ENCODE measurements around the gene PLOD2. TPM values are rescaled to one million over a fixed set of nuclear protein-coding genes. Genes with fewer than 3 reads are reported as not detected.

The PLOD2 gene
- total and polyA plus RNA-seq, 2 of the 4 experiments (the other 2 are of a cell fraction), result 84.0 to 117 TPM

GRCh38 chr3:146091397-146091796, 69.6 kb downstream of the PLOD2 start:
- H4K91ac ChIP-seq (ENCODE audit: insufficient read depth, low read depth, low read length), result no peak overlapping the region
- H3K79me1 ChIP-seq (ENCODE audit: low read depth in 1 of 2, low read length in 2 of 2), result peaks cover 3% of the 10 kb centered on the region in 2 experiments; a peak in 2 of 4 replicates
- no TSS peak for BruUV-seq (replicated peaks)
- H2BK120ac ChIP-seq (ENCODE audit: low read depth, low read length), result no peak overlapping the region
- H4K5ac ChIP-seq (ENCODE audit: low read depth, low read length), result no peak overlapping the region
- H3K4me2 ChIP-seq (ENCODE audit: low read depth, low read length), result no peak overlapping the region
- H3K14ac ChIP-seq (replicated peaks; ENCODE audit: low read depth, low read length), result no peak overlapping the region
- H4K20me1 ChIP-seq (ENCODE audit: insufficient read depth, low read length), result no peaks in the 10 kb centered on the region
- H3K27me3 ChIP-seq (ENCODE audit: control insufficient read depth, insufficient read depth, low read length), result no peaks in the 10 kb centered on the region
- H3K9me3 ChIP-seq (ENCODE audit: control insufficient read depth, insufficient read depth, low read length), result no peaks in the 10 kb centered on the region
- no peak overlapping the region for H2BK5ac ChIP-seq (ENCODE audit: low read depth, low read length, poor library complexity, severe bottlenecking)
- H4K8ac ChIP-seq (ENCODE audit: low read depth in 2 of 2, low read length in 2 of 2), result no peak overlapping the region
- DNase-seq (no peak), ATAC-seq (ENCODE audit: low read depth) (no peak)
- H3K9me1 ChIP-seq (ENCODE audit: insufficient read depth, low read length), result no peaks in the 10 kb centered on the region
- no peak overlapping the region for H2AFZ ChIP-seq (replicated peaks; ENCODE audit: low read length, poor library complexity)
- intact Hi-C loops (cut with micrococcal nuclease) (no loop called here), dilution Hi-C loops (cut with HindIII; ENCODE audit: low sequenced_read_pairs, unreplicated experiment) (no loop called here), in situ Hi-C loops (cut with MboI; ENCODE audit: low sequenced_read_pairs) (no loop called here)
- no peak for TF ChIP-seq MAZ (IDR thresholded peaks at IDR 0.05; ENCODE audit: borderline replicate concordance, low read depth, low read length)
- H3K9ac ChIP-seq (ENCODE audit: low read depth, low read length), result no peak overlapping the region
- H3K18ac ChIP-seq (ENCODE audit: low read depth, low read length), result no peak overlapping the region
- no peak overlapping the region for H2BK15ac ChIP-seq (ENCODE audit: low read depth, low read length)
- H2BK20ac ChIP-seq (ENCODE audit: low read depth, low read length), result no peak overlapping the region
- no peak overlapping the region for H3K4me3 ChIP-seq (ENCODE audit: insufficient read depth, low read depth, low read length)
- H3K56ac ChIP-seq (ENCODE audit: extremely low read depth, insufficient read depth, low read length), result no peak overlapping the region
- H3K27ac ChIP-seq (ENCODE audit: insufficient read depth, low read length), result no peak overlapping the region
- no peak overlapping the region for H2AK9ac ChIP-seq (replicated peaks; ENCODE audit: low read depth, low read length, poor library complexity)
- no peak overlapping the region for H2AK5ac ChIP-seq (ENCODE audit: low read depth, low read length)
- H3K23ac ChIP-seq (ENCODE audit: low read depth, low read length), result no peak overlapping the region
- H3K4ac ChIP-seq (ENCODE audit: low read depth, low read length), result no peak overlapping the region
- WGBS, 2 experiments (ENCODE audit: extremely low coverage in 2 of 2, insufficient read length in 1 of 2), result no CpG with 5 or more reads among the region's 1 CpG
- ChIA-PET POLR2A (ENCODE audit: unreplicated experiment) (no interaction called here), CTCF (no interaction called here)
- peaks cover 4% of the 10 kb centered on the region; the same call in 1 of the 2 replicates for H3K4me1 ChIP-seq (ENCODE audit: control insufficient read depth, insufficient read depth, low read length)
- no peaks in the 10 kb centered on the region; the same call in 1 of the 2 replicates for H3K36me3 ChIP-seq (ENCODE audit: control insufficient read depth, insufficient read depth, low read length)

All from IMR-90 (cell line).